Hepatocyte (in vitro differentiated cells): ENCODE data around the gene EGFL7. TPM values are rescaled to one million over a fixed set of nuclear protein-coding genes. Genes with fewer than 3 reads are reported as not detected.

Source experiments
- DNase-seq: peaks from one replicate; pipeline ENCODE4 v3.0.0-alpha.2; 2016; ENCODE audit warnings: low spot score
- H2AFZ ChIP-seq: fragments of 200-600 bp; sonication (generic); 2 replicates; pipeline ENCODE4 v1.6.0; 2016; ENCODE audit warnings: antibody characterized with exemption, mild to moderate bottlenecking
- H3K27ac ChIP-seq: fragments of 200-600 bp; sonication (generic); 2 replicates; pipeline ENCODE4 v1.5.1; 2016; ENCODE audit warnings: mild to moderate bottlenecking
- H3K27me3 ChIP-seq: fragments of 200-600 bp; sonication (generic); 2 replicates; pipeline ENCODE4 v1.6.1; 2016
- H3K36me3 ChIP-seq: fragments of 200-600 bp; sonication (generic); replicated peaks from 2 replicates; pipeline ENCODE4 v1.5.1; 2016; ENCODE audit warnings: low read depth; ENCODE audit not compliant: insufficient read depth
- H3K4me1 ChIP-seq: fragments of 200-600 bp; sonication (generic); 2 replicates; pipeline ENCODE4 v1.5.1; 2016; ENCODE audit warnings: mild to moderate bottlenecking, moderate library complexity; ENCODE audit not compliant: insufficient read depth
- H3K4me2 ChIP-seq: fragments of 200-600 bp; sonication (generic); 2 replicates; pipeline ENCODE4 v1.6.0; 2016
- H3K4me3 ChIP-seq: fragments of 200-600 bp; sonication (generic); 2 replicates; pipeline ENCODE4 v1.5.1; 2016; ENCODE audit warnings: mild to moderate bottlenecking
- H3K79me2 ChIP-seq: fragments of 200-600 bp; sonication (generic); 2 replicates; pipeline ENCODE4 v1.6.0; 2017; ENCODE audit warnings: mild to moderate bottlenecking
- H3K9me2 ChIP-seq: fragments of 200-600 bp; sonication (generic); replicated peaks from 2 replicates; pipeline ENCODE4 v1.6.0; 2017; ENCODE audit warnings: mild to moderate bottlenecking; ENCODE audit not compliant: insufficient read depth
- H3K9me3 ChIP-seq: fragments of 200-600 bp; sonication (generic); 2 replicates; pipeline ENCODE4 v1.5.1; 2016; ENCODE audit warnings: low read depth, mild to moderate bottlenecking
- H4K20me1 ChIP-seq: fragments of 200-600 bp; sonication (generic); 2 replicates; pipeline ENCODE4 v1.6.0; 2016; ENCODE audit warnings: mild to moderate bottlenecking; ENCODE audit not compliant: insufficient read depth, poor library complexity, severe bottlenecking
- EZH2 ChIP-seq: fragments of 200-600 bp; sonication (generic); IDR thresholded peaks from 2 replicates; pipeline ENCODE4 v1.6.1; 2016; ENCODE audit warnings: antibody characterized with exemption, mild to moderate bottlenecking, borderline replicate concordance
- EZH2phosphoT487 ChIP-seq: fragments of 200-600 bp; sonication (generic); IDR thresholded peaks from one replicate; pipeline ENCODE4 v1.6.1; 2018; ENCODE audit warnings: antibody characterized with exemption, mild to moderate bottlenecking, low read depth, moderate library complexity; ENCODE audit not compliant: unreplicated experiment, severe bottlenecking
- WGBS: methylation state at CpG from one replicate; pipeline ENCODE4 v1.1.6; 2016; ENCODE audit warnings: low lambda C conversion rate; ENCODE audit errors: missing lambda C conversion rate; 5-methylcytosine and 5-hydroxymethylcytosine counted together
- polyA plus RNA-seq: library from polyadenylated mRNA; unstranded; fragments of >200 nt; fragmentation: Nextera tagmentation; extraction: Ambion mirVana; gene quantifications from 2 replicates; pipeline ENCODE4 v1.2.1, GENCODE V29; 2016
- total RNA-seq: library from RNA; depleted of rRNA; stranded (reverse); fragments of >200 nt; gene quantifications from 2 replicates; pipeline ENCODE4 v1.2.3, GENCODE V29; 2014
- TF ChIP-seq, protein P1 (sequence below): fragments of 200-600 bp; sonication (generic); IDR thresholded peaks from 2 replicates; pipeline ENCODE4 v1.5.1; 2016; ENCODE audit warnings: antibody characterized with exemption, mild to moderate bottlenecking; ENCODE audit not compliant: poor library complexity

EGFL7 gene
- total and polyA plus RNA-seq, 2 experiments from 2014 or later: 50.0 to 82.5 TPM

DNA sequence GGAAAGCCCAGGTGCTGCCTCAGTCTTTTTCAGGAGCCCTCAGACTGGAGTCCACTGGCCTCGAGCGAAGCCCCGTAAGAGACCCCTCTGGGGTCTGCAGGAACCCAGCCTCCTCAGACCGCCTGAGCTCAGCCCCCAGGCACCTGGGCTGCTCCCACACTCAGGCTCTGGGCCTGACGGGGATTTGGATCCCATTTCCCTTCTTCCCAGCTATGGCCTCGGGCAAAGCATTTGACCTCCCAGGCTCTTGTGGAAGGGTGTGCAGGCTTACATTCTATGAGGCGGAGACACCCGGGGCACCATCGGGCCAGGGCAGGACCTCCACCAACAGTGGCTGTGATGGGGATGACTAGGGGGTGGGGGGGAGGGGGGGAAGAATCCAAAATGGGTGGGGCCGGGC lies 20.0 kb downstream of the EGFL7 start:
- no peak for DNase-seq
- WGBS: 82% methylated on average over 10 of the region's 10 CpGs
- TF ChIP-seq, protein P1, sequence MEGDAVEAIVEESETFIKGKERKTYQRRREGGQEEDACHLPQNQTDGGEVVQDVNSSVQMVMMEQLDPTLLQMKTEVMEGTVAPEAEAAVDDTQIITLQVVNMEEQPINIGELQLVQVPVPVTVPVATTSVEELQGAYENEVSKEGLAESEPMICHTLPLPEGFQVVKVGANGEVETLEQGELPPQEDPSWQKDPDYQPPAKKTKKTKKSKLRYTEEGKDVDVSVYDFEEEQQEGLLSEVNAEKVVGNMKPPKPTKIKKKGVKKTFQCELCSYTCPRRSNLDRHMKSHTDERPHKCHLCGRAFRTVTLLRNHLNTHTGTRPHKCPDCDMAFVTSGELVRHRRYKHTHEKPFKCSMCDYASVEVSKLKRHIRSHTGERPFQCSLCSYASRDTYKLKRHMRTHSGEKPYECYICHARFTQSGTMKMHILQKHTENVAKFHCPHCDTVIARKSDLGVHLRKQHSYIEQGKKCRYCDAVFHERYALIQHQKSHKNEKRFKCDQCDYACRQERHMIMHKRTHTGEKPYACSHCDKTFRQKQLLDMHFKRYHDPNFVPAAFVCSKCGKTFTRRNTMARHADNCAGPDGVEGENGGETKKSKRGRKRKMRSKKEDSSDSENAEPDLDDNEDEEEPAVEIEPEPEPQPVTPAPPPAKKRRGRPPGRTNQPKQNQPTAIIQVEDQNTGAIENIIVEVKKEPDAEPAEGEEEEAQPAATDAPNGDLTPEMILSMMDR: no peak
- TF ChIP-seq EZH2phosphoT487 (no peak), EZH2 (no peak)
- Histone ChIP-seq H2AFZ (no peak overlapping the region), H4K20me1 (peaks cover 49% of the 10 kb centered on the region), H3K4me2 (no peak overlapping the region), H3K4me3 (no peak overlapping the region), H3K9me2 (no peaks in the 10 kb centered on the region), H3K9me3 (no peaks in the 10 kb centered on the region), H3K79me2 (peaks cover 90% of the 10 kb centered on the region), H3K36me3 (no peaks in the 10 kb centered on the region), H3K27me3 (no peaks in the 10 kb centered on the region), H3K4me1 (peaks cover 23% of the 10 kb centered on the region), H3K27ac (no peak overlapping the region)

DNA sequence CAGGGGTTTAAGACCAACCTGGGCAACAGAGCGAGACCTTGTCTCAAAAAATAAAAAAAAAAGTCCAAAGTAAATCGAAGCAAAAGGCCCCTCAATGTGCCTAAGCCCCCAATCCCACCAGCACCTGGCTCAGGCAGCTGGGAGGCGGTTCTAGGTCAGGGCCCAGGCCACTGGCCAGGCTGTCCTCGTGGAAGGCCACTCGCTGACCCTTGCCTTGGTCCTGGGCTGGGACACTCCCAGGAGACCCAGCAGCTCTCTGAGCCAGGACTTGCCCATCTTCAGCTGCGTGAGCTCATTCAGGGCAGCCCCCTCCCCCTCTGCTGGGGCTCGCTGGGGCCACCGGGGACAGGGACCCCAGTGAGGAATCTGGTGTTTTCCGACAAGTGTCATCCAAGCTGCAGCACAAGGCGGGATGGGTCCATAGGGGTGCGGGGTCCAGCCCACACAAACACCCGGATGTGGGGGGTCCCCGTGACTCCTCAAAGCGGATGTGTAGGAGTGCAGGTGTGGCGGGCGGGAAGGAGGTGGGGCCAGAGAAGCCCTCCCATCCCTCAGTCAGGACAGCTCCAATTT lies 20.5 kb downstream of the EGFL7 start:
- Histone ChIP-seq H3K27me3 (no peaks in the 10 kb centered on the region), H3K79me2 (peaks cover 86% of the 10 kb centered on the region), H4K20me1 (peaks cover 43% of the 10 kb centered on the region), H3K27ac (no peak overlapping the region), H3K4me1 (peaks cover 24% of the 10 kb centered on the region), H3K36me3 (no peaks in the 10 kb centered on the region), H2AFZ (no peak overlapping the region), H3K4me2 (no peak overlapping the region), H3K4me3 (no peak overlapping the region), H3K9me2 (no peaks in the 10 kb centered on the region), H3K9me3 (no peaks in the 10 kb centered on the region)
- no peak for DNase-seq
- 89% methylated on average over 15 of the region's 16 CpGs for WGBS
- TF ChIP-seq EZH2phosphoT487 (no peak), EZH2 (no peak)
- TF ChIP-seq, protein P1: no peak

DNA sequence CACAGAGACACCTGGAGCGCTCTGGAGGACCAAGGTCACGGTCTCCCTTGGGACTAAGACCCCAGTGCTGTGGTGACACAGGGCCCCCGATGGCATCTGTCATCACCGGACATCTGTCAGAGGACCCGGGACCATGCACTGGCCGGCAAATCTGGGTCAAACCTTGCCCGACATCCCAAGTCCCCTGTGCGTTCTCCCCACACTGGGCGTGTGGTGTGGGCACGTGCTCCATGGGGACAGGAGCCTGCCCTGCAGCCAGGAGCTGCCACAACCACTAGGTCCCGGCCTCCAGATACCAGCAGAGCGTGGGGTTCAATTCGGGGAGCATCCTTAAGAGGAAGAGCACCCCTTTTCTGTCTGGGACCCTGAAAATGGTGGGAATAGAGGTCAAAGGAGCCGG lies 21.0 kb downstream of the EGFL7 start:
- DNase-seq: no peak

More for the DNA sequence above, 21.0 kb downstream of the EGFL7 start:
- Histone ChIP-seq H3K4me3 (no peak overlapping the region), H3K4me2 (no peak overlapping the region), H3K9me2 (no peaks in the 10 kb centered on the region), H3K9me3 (no peaks in the 10 kb centered on the region), H3K4me1 (peaks cover 24% of the 10 kb centered on the region), H3K36me3 (no peaks in the 10 kb centered on the region), H3K27me3 (no peaks in the 10 kb centered on the region), H3K27ac (no peak overlapping the region), H3K79me2 (peaks cover 81% of the 10 kb centered on the region), H2AFZ (no peak overlapping the region), H4K20me1 (peaks cover 41% of the 10 kb centered on the region)
- WGBS: 95% methylated on average over 14 of the region's 14 CpGs
- TF ChIP-seq EZH2 (no peak), EZH2phosphoT487 (no peak)
- TF ChIP-seq, protein P1: no peak
